Mesodermal cell (in vitro differentiated cells): ENCODE measurements around the gene SLC44A2.

ENCODE experiments used
- H3K27ac ChIP-seq: 2 replicates; pipeline ENCODE4 v1.7.0; 2013; ENCODE audit warnings: mild to moderate bottlenecking, low read depth, low read length, moderate library complexity; ENCODE audit not compliant: severe bottlenecking
- H3K36me3 ChIP-seq: 2 replicates; pipeline ENCODE4 v1.7.1; 2013; ENCODE audit warnings: mild to moderate bottlenecking, low read length, moderate library complexity; ENCODE audit not compliant: control insufficient read depth, insufficient read depth
- H3K4me1 ChIP-seq: one replicate; pipeline ENCODE4 v1.7.1; 2013; ENCODE audit warnings: mild to moderate bottlenecking, low read length; ENCODE audit not compliant: insufficient read depth, control insufficient read depth, poor library complexity, severe bottlenecking
- H3K4me3 ChIP-seq: 2 replicates; pipeline ENCODE4 v1.7.0; 2013; ENCODE audit warnings: low read length, control low read depth, mild to moderate bottlenecking; ENCODE audit not compliant: insufficient read depth, poor library complexity, severe bottlenecking; ENCODE audit errors: extremely low read depth
- H3K9me3 ChIP-seq: 2 replicates; pipeline ENCODE4 v1.7.1; 2013; ENCODE audit warnings: mild to moderate bottlenecking, low read length, moderate library complexity; ENCODE audit not compliant: control insufficient read depth
- WGBS, 2 experiments: methylation state at CpG; one replicate each; pipeline ENCODE4 v1.1.5; 2013; ENCODE audit warnings: missing lambda C conversion rate in 2 of 2; ENCODE audit not compliant: insufficient coverage in 2 of 2; 5-methylcytosine and 5-hydroxymethylcytosine counted together

The SLC44A2 gene

DNA sequence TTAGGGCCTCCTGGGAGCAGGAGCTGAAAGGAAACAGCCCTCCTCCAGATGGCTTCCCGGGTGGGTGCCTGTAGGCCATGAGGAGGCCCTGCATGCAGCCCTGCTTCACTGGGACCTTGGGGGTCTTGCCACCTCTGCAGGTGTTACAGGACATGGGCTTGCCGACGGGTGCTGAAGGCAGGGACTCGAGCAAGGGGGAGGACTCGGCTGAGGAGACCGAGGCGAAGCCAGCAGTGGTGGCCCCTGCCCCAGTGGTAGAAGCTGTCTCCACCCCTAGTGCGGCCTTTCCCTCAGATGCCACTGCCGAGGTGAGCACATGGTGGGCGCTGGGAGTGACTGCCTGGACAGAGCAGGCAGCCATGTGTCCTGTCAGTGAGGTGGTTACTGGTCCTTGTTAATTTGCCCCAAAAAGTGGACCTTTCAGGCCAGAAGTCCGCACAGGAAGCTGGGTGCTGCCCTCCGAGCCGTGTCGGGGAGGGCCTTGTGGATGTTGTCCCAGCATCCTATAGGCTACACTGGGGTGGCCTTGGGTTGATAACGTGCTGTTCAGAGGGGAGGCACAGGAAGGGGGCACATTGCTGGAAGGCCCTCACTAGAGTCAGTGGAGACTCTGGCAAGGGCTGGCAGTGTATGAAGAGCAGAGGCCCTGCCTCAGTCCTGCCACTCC is 57.2 kb downstream of the SLC44A2 start:
- Histone ChIP-seq H3K27ac (no peak overlapping the region), H3K4me3 (no peak overlapping the region), H3K36me3 (peaks cover 99% of the 10 kb centered on the region), H3K4me1 (no peaks in the 10 kb centered on the region), H3K9me3 (no peaks in the 10 kb centered on the region)
- WGBS, 2 experiments: 95 to 96% methylated on average over 8 to 12 of the region's 15 CpGs

DNA sequence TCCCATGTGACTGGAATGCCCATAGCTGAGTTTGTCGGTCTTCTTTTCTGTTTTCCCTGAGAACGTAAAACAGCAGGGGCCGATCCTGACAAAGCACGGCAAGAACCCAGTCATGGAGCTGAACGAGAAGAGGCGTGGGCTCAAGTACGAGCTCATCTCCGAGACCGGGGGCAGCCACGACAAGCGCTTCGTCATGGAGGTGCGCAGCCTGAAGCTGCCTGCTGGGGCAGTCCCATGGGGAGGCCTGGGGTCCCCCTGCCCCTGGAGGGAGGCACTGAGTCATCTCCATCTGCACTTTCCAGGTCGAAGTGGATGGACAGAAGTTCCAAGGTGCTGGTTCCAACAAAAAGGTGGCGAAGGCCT is 57.7 kb downstream of the SLC44A2 start:
- Histone ChIP-seq H3K27ac (no peak overlapping the region), H3K4me1 (no peaks in the 10 kb centered on the region), H3K9me3 (no peaks in the 10 kb centered on the region), H3K36me3 (peaks cover 99% of the 10 kb centered on the region), H3K4me3 (no peak overlapping the region)
- WGBS, 2 experiments: 87 to 93% methylated on average over 15 of the region's 15 CpGs

DNA sequence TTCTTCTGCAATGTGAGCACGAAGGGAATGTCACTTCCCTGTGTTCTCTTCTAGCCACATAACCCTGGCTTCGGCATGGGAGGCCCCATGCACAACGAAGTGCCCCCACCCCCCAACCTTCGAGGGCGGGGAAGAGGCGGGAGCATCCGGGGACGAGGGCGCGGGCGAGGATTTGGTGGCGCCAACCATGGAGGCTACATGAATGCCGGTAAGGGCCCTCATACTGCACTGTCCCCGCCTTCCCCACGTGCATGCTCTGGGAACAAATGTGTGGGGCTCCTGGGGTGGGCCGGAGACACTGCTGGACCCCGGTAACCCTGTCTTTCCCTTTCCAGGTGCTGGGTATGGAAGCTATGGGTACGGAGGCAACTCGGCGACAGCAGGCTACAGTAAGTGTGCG is 58.2 kb downstream of the SLC44A2 start:
- 92 to 98% methylated on average over 16 to 20 of the region's 21 CpGs for WGBS, 2 experiments
- Histone ChIP-seq H3K4me1 (no peaks in the 10 kb centered on the region), H3K27ac (no peak overlapping the region), H3K4me3 (no peak overlapping the region), H3K36me3 (peaks cover 99% of the 10 kb centered on the region), H3K9me3 (no peaks in the 10 kb centered on the region)

GRCh38 chr19:10685210-10685609 is 59.9 kb downstream of the SLC44A2 start:
- WGBS, 2 experiments: 97 to 99% methylated on average over 5 of the region's 5 CpGs
- Histone ChIP-seq H3K4me3 (no peak overlapping the region), H3K4me1 (no peaks in the 10 kb centered on the region), H3K36me3 (peaks cover 97% of the 10 kb centered on the region), H3K27ac (no peak overlapping the region), H3K9me3 (no peaks in the 10 kb centered on the region)

GRCh38 chr19:10686193-10686592 is 60.8 kb downstream of the SLC44A2 start:
- H3K36me3 ChIP-seq: peaks cover 97% of the 10 kb centered on the region
- H3K4me1 ChIP-seq: no peaks in the 10 kb centered on the region
- no peak overlapping the region for H3K27ac ChIP-seq
- no peaks in the 10 kb centered on the region for H3K9me3 ChIP-seq
- H3K4me3 ChIP-seq: no peak overlapping the region
- 98% methylated on average over 8 to 9 of the region's 10 CpGs for WGBS, 2 experiments

DNA sequence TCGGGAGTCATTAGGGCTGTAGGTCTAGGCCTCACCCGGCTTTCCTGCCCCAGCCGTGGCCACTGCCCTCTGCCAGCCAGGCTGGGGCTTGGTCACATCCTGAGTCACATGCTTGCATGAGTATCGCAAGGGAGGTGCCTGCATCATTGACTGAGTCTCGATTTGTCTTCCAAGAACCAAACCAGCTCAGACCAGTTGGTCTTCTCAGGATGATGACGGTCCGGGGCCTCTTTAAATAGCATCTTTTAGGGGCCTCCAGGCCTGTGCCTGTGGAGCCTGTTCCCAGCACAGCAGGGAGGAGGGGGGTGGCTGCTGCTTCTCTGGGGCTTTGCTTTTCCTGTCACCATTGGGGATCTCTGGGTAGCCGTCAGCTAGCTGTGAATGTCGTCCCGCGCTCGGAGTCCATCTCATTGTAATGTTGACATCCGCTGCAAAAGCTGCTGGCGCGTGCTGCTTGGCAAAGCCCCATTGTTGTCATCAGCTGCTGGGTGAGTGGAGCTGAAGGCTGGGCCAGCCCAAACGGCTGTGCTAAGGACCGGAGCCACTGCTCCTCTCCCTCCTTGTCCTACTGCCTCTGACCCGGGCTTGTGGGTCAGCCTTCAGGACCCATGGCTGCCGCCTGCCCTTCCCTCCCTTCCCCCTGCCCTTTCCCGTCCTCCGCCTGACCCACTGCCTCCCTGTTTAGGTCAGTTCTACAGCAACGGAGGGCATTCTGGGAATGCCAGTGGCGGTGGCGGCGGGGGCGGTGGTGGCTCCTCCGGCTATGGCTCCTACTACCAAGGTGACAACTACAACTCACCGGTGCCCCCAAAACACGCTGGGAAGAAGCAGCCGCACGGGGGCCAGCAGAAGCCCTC is 61.5 kb downstream of the SLC44A2 start:
- Histone ChIP-seq H3K4me3 (no peak overlapping the region), H3K36me3 (peaks cover 97% of the 10 kb centered on the region), H3K9me3 (no peaks in the 10 kb centered on the region), H3K27ac (no peak overlapping the region), H3K4me1 (no peaks in the 10 kb centered on the region)
- whole genome bisulfite sequencing, 2 experiments: 94 to 95% methylated on average over 26 of the region's 31 CpGs

DNA sequence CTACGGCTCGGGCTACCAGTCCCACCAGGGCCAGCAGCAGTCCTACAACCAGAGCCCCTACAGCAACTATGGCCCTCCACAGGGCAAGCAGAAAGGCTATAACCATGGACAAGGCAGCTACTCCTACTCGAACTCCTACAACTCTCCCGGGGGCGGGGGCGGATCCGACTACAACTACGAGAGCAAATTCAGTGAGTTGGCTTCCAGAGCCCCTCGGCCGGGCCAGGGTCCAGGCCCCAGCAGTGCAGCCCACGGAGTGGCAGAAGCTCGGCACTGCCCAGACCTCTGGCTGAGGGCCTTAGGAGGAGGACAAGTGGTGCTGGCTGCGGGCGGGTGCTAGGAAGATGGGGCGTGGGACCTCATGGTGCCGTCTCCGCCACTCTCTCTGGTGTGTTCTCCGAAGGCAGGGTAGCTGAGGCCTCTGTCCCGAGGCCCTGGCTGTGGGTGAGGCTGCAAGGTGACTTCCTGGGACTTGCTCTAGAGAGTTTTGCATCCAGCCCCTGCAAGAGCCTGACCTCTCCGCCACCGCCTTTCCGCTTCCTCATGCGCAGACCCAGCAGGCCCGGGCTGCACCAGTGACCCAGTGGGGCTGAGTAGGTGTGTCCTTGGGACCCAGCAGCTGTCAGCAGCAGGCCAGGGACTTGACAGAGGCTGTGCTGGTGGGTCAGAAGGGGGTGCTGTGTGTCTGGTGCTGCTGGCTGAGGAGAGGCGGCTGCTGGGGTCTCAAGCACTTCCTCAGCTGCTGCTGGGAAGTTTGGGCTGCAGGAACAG is 62.4 kb downstream of the SLC44A2 start:
- Histone ChIP-seq H3K27ac (no peak overlapping the region), H3K36me3 (peaks cover 97% of the 10 kb centered on the region), H3K4me1 (no peaks in the 10 kb centered on the region), H3K9me3 (no peaks in the 10 kb centered on the region), H3K4me3 (no peak overlapping the region)
- 92% methylated on average over 24 to 25 of the region's 25 CpGs for WGBS, 2 experiments

- Histone ChIP-seq H3K9me3 (no peaks in the 10 kb centered on the region), H3K4me3 (no peak overlapping the region), H3K36me3 (peaks cover 90% of the 10 kb centered on the region), H3K27ac (no peak overlapping the region), H3K4me1 (no peaks in the 10 kb centered on the region)
- 95 to 99% methylated on average over 23 to 24 of the region's 27 CpGs for WGBS, 2 experiments
Measured at GRCh38 chr19:10688545-10689280, 63.4 kb downstream of the SLC44A2 start.

DNA sequence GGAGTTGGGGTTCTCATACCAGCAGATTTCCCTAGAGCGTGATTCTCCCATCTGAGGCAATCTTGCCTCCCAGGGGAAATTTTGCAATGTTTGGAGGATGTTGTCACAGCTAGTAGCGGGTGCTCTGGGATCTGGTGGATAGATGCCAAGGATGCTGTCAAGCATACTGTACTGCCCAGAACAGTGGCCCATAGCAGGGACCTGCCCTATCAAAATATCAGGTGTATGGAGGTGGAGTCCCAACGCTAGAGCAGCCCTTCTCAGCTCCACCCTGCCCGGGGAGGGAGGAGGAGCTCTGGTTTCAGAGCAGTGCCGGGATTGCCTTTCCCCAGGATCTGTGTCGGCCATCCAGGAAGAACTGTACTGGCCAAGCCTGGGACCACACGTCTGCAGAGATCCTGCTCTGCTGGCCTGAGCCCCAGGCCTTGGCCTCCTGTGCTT is 65.0 kb downstream of the SLC44A2 start:
- Histone ChIP-seq H3K4me1 (peaks cover 4% of the 10 kb centered on the region), H3K4me3 (no peak overlapping the region), H3K27ac (no peak overlapping the region), H3K9me3 (no peaks in the 10 kb centered on the region), H3K36me3 (peaks cover 73% of the 10 kb centered on the region)
- WGBS, 2 experiments: 92 to 93% methylated on average over 6 of the region's 7 CpGs

- Histone ChIP-seq H3K4me3 (no peak overlapping the region), H3K27ac (no peak overlapping the region), H3K4me1 (peaks cover 4% of the 10 kb centered on the region), H3K9me3 (no peaks in the 10 kb centered on the region), H3K36me3 (peaks cover 64% of the 10 kb centered on the region)
- WGBS, 2 experiments: 96 to 98% methylated on average over 23 of the region's 23 CpGs
Measured at GRCh38 chr19:10691178-10691881, 66.0 kb downstream of the SLC44A2 start.
